Mesenchymal stem cell (in vitro differentiated cells and primary cell): ENCODE results near the gene ARHGAP33.
A peak's percentile ranks its signal among the peaks of the same experiment; 100 is the strongest.
"Not testable (repeated sequence)": the region's sequence is repeated elsewhere in the genome, so short reads cannot be mapped to it uniquely, and the experiment has no call there.

Experiments used
- DNase-seq: peaks from one replicate; pipeline ENCODE4 v3.0.0-alpha.2; 2013
- H2AFZ ChIP-seq: one replicate; pipeline ENCODE4 v1.6.1; 2013; ENCODE audit warnings: low read depth, mild to moderate bottlenecking, control low read depth, inconsistent platforms, low read length, moderate library complexity
- H2AK5ac ChIP-seq: 2 replicates; pipeline ENCODE4 v1.6.1; 2013; ENCODE audit warnings: low read length, moderate library complexity, mild to moderate bottlenecking, inconsistent platforms; ENCODE audit not compliant: severe bottlenecking
- H2BK120ac ChIP-seq: one replicate; pipeline ENCODE4 v1.6.1; 2013; ENCODE audit warnings: low read depth, mild to moderate bottlenecking, inconsistent platforms, low read length, moderate library complexity
- H2BK12ac ChIP-seq, 2 experiments: one replicate each; pipeline ENCODE4 v1.6.1; 2013; ENCODE audit warnings: inconsistent platforms in 2 of 2, low read length in 2 of 2, mild to moderate bottlenecking in 2 of 2, moderate library complexity in 2 of 2, control low read depth in 1 of 2
- H2BK15ac ChIP-seq: one replicate; pipeline ENCODE4 v1.6.1; 2013; ENCODE audit warnings: mild to moderate bottlenecking, low read depth, inconsistent platforms; ENCODE audit not compliant: poor library complexity, severe bottlenecking
- H2BK5ac ChIP-seq: 2 replicates; pipeline ENCODE4 v1.6.1; 2013; ENCODE audit warnings: low read depth, mild to moderate bottlenecking, low read length, control low read depth, inconsistent platforms; ENCODE audit not compliant: poor library complexity, severe bottlenecking
- H3K14ac ChIP-seq, 2 experiments: one replicate each; pipeline ENCODE4 v1.6.1; 2013; ENCODE audit warnings: inconsistent platforms in 2 of 2, low read length in 2 of 2, control low read depth in 1 of 2, mild to moderate bottlenecking in 1 of 2, moderate library complexity in 1 of 2
- H3K18ac ChIP-seq, 2 experiments: one replicate each; pipeline ENCODE4 v1.6.1; 2013; ENCODE audit warnings: inconsistent platforms in 2 of 2, low read length in 2 of 2, control low read depth in 1 of 2, low read depth in 1 of 2, mild to moderate bottlenecking in 1 of 2
- H3K23ac ChIP-seq, 2 experiments: one replicate each; pipeline ENCODE4 v1.6.1; 2013; ENCODE audit warnings: inconsistent platforms in 2 of 2, low read length in 2 of 2, mild to moderate bottlenecking in 2 of 2, moderate library complexity in 2 of 2, control low read depth in 1 of 2
- H3K27ac ChIP-seq: 2 replicates; pipeline ENCODE4 v1.5.1; 2013; ENCODE audit warnings: mild to moderate bottlenecking, moderate library complexity, low read length, control low read depth, inconsistent platforms; ENCODE audit not compliant: poor library complexity, severe bottlenecking
- H3K27me3 ChIP-seq, 2 experiments: 2 replicates each; pipeline versions ENCODE4 v1.6.1 to v1.7.0; 2013; ENCODE audit warnings: low read length in 2 of 2, mild to moderate bottlenecking in 2 of 2, moderate library complexity in 2 of 2, control low read depth in 1 of 2, inconsistent platforms in 1 of 2; ENCODE audit not compliant: control insufficient read depth in 1 of 2, insufficient read depth in 1 of 2
- H3K36me3 ChIP-seq, 2 experiments: 2 replicates each; pipeline versions ENCODE4 v1.6.1 to v1.7.0; 2013; ENCODE audit warnings: low read length in 2 of 2, control low read depth in 1 of 2, inconsistent platforms in 1 of 2, low read depth in 1 of 2, mild to moderate bottlenecking in 1 of 2; ENCODE audit not compliant: insufficient read depth in 2 of 2, control insufficient read depth in 1 of 2
- H3K4ac ChIP-seq, 2 experiments: one replicate each; pipeline ENCODE4 v1.6.1; 2013; ENCODE audit warnings: inconsistent platforms in 2 of 2, low read length in 2 of 2, mild to moderate bottlenecking in 2 of 2, moderate library complexity in 2 of 2, control low read depth in 1 of 2, low read depth in 1 of 2
- H3K4me1 ChIP-seq: 2 replicates; pipeline ENCODE4 v1.6.1; 2013; ENCODE audit warnings: low read depth, low read length, control low read depth; ENCODE audit not compliant: control insufficient read depth, insufficient read depth
- H3K4me2 ChIP-seq: 2 replicates; pipeline ENCODE4 v1.6.1; 2013; ENCODE audit warnings: low read length, mild to moderate bottlenecking, inconsistent platforms; ENCODE audit not compliant: poor library complexity, severe bottlenecking
- H3K4me3 ChIP-seq, 2 experiments: 2 replicates each; pipeline versions ENCODE4 v1.5.1 to v1.7.0; 2013; ENCODE audit warnings: low read length in 2 of 2, mild to moderate bottlenecking in 2 of 2, control low read depth in 1 of 2, low read depth in 1 of 2; ENCODE audit not compliant: insufficient read depth in 1 of 2
- H3K79me1 ChIP-seq: replicated peaks from 2 replicates; pipeline ENCODE4 v1.6.1; 2013; ENCODE audit warnings: mild to moderate bottlenecking, control low read depth, low read length, inconsistent platforms; ENCODE audit not compliant: poor library complexity, severe bottlenecking
- H3K9ac ChIP-seq: 2 replicates; pipeline ENCODE4 v1.7.0; 2013; ENCODE audit warnings: mild to moderate bottlenecking, low read length, moderate library complexity
- H3K9me3 ChIP-seq: 2 replicates; pipeline ENCODE4 v1.7.0; 2013; ENCODE audit warnings: mild to moderate bottlenecking, low read length; ENCODE audit not compliant: control insufficient read depth
- H4K8ac ChIP-seq: one replicate; pipeline ENCODE4 v1.6.1; 2013; ENCODE audit warnings: inconsistent platforms, mild to moderate bottlenecking, low read length, moderate library complexity
- H4K91ac ChIP-seq: one replicate; pipeline ENCODE4 v1.6.1; 2013; ENCODE audit warnings: mild to moderate bottlenecking, low read length, inconsistent platforms
- WGBS: methylation state at CpG from one replicate; pipeline ENCODE4 v1.1.7; 2013; ENCODE audit warnings: mixed read lengths; 5-methylcytosine and 5-hydroxymethylcytosine counted together

Gene ARHGAP33

DNA sequence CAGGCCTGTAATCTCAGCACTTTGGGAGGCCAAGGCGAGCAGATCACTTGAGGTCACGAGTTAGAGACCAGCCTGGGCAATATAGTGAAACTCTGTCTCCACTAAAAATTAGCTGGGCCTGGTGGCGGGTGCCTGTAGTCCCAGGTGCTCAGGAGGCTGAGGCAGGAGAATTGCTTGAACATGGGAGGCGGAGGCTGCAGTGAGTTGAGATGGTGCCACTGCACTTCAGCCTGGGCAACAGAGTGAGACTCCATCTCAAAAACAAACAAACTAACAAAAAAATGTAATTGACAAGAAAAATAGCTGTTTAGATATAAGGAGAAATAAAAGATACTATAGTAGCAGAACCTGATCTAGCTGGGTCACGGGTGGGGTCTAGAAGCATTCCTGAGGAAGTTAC lies 3.0 kb upstream of the ARHGAP33 start:
- H4K8ac ChIP-seq, H2BK5ac ChIP-seq, H2BK12ac ChIP-seq, H2AFZ ChIP-seq, H2BK120ac ChIP-seq, H3K23ac ChIP-seq, H3K27ac ChIP-seq, DNase-seq, H3K4me3 ChIP-seq, H2AK5ac ChIP-seq, H2BK15ac ChIP-seq, H3K27me3 ChIP-seq, H3K9ac ChIP-seq, H3K9me3 ChIP-seq, H3K4me2 ChIP-seq, H3K18ac ChIP-seq, H4K91ac ChIP-seq, H3K14ac ChIP-seq, H3K4ac ChIP-seq: not testable (repeated sequence)
- peaks cover 22% of the 10 kb centered on the region for H3K4me1 ChIP-seq
- peaks cover 18% of the 10 kb centered on the region for H3K79me1 ChIP-seq
- H3K36me3 ChIP-seq, result peaks cover 11 to 16% of the 10 kb centered on the region in 2 experiments
- WGBS, result 96% methylated on average over 4 of the region's 5 CpGs

DNA sequence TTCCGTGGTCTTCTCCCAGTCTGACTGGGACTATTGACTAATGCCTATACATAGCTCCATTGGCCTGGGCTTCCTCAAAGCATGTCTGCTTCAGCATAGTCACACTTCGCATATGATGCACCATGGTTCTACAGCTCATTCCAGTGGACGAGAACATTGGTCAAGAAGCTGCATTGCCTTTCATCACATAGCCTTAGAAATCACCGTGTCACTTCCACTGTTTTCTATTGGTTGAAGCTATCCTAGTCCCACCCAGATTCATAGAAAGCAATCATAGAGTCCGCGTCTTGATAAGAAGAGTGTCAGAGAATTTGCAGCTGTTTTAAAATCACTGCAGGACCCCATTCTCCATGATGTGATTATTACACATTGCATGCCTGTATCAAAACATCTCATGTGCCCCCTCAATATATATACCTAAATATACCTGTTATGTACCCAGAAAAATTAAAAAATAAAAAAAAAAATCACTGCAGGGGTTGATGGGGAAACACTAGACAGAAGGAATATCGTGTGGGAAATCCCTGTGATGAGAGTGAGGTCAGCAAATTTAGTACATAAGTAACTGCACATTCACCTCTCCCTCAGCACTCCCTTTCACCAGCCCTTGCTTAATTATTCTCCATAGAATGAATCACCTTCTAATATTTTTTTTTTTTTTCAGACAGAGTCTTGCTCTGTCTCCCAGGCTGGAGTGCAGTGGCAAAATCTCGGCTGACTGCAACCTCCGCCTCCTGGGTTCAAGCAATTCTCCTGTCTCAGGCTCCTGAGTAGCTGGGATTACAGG lies 2.2 kb upstream of the ARHGAP33 start:
- H3K4me2 ChIP-seq, result no peak overlapping the region
- H2BK5ac ChIP-seq, result no peak overlapping the region

GRCh38 chr19:35774274-35775045 lies 904 bp upstream of the ARHGAP33 start:
- Histone ChIP-seq H2AK5ac (no peak overlapping the region), H2BK12ac (no peak overlapping the region), H2BK5ac (no peak overlapping the region), H2BK15ac (no peak overlapping the region), H3K18ac (no peak overlapping the region), H3K36me3 (peaks cover 9 to 10% of the 10 kb centered on the region in 2 experiments), H3K4me3 (peak overlapping the region in 1 of 2 experiments; percentile 79), H3K79me1 (peaks cover 14% of the 10 kb centered on the region), H3K9ac (peak overlapping the region; percentile 48), H3K23ac (no peak overlapping the region), H3K27ac (no peak overlapping the region), H3K9me3 (no peaks in the 10 kb centered on the region), H2BK120ac (no peak overlapping the region), H3K27me3 (no peaks in the 10 kb centered on the region), H3K4me2 (no peak overlapping the region), H4K8ac (no peak overlapping the region), H3K4ac (no peak overlapping the region), H2AFZ (no peak overlapping the region), H3K14ac (no peak overlapping the region), H3K4me1 (peaks cover 14% of the 10 kb centered on the region), H4K91ac (no peak overlapping the region)
- WGBS, result 66% methylated on average over 16 of the region's 16 CpGs
- DNase-seq, result no peak

More for the DNA sequence above, 2.2 kb upstream of the ARHGAP33 start:
- no peak overlapping the region for H2AFZ ChIP-seq
- H3K27ac ChIP-seq, result no peak overlapping the region
- H3K36me3 ChIP-seq, result peaks cover 10 to 11% of the 10 kb centered on the region in 2 experiments
- no peak overlapping the region for H4K91ac ChIP-seq
- no peak overlapping the region for H3K4me3 ChIP-seq
- WGBS, result 80% methylated on average over 9 of the region's 9 CpGs
- H2BK12ac ChIP-seq, result no peak overlapping the region
- H3K27me3 ChIP-seq, result no peaks in the 10 kb centered on the region
- peaks cover 14% of the 10 kb centered on the region for H3K79me1 ChIP-seq
- H3K4me1 ChIP-seq, result peaks cover 14% of the 10 kb centered on the region
- no peak overlapping the region for H3K18ac ChIP-seq
- H2BK15ac ChIP-seq, result no peak overlapping the region
- no peak overlapping the region for H3K4ac ChIP-seq
- H3K9me3 ChIP-seq, result no peaks in the 10 kb centered on the region
- DNase-seq, result peak; percentile 46
- no peak overlapping the region for H4K8ac ChIP-seq
- H3K14ac ChIP-seq, result no peak overlapping the region
- no peak overlapping the region for H2AK5ac ChIP-seq
- H3K9ac ChIP-seq, result no peak overlapping the region
- no peak overlapping the region for H3K23ac ChIP-seq
- H2BK120ac ChIP-seq, result no peak overlapping the region

- Histone ChIP-seq H3K36me3 (peaks cover 9 to 12% of the 10 kb centered on the region in 2 experiments), H2BK120ac (no peak overlapping the region), H2BK15ac (no peak overlapping the region)
These were observed 392 bp upstream of the ARHGAP33 start for GRCh38 chr19:35775046-35775297.

More at GRCh38 chr19:35775046-35775297, 392 bp upstream of the ARHGAP33 start:
- Histone ChIP-seq H3K4ac (no peak overlapping the region), H4K8ac (no peak overlapping the region), H3K9me3 (no peaks in the 10 kb centered on the region), H3K4me1 (peaks cover 15% of the 10 kb centered on the region), H3K23ac (no peak overlapping the region), H3K27me3 (no peaks in the 10 kb centered on the region), H4K91ac (no peak overlapping the region), H3K14ac (no peak overlapping the region), H3K9ac (peak overlapping the region; percentile 48), H3K4me2 (peak overlapping the region; percentile 59), H2AFZ (no peak overlapping the region), H2BK12ac (no peak overlapping the region), H2BK5ac (no peak overlapping the region), H3K4me3 (peak overlapping the region in 1 of 2 experiments; percentile 79), H3K27ac (no peak overlapping the region), H2AK5ac (no peak overlapping the region), H3K18ac (no peak overlapping the region), H3K79me1 (peaks cover 16% of the 10 kb centered on the region)
- WGBS, result 52% methylated on average over 9 of the region's 9 CpGs
- DNase-seq, result no peak
